ENCODE measurements around the gene NXPH3.
A peak's percentile ranks its signal among the peaks of the same experiment; 100 is the strongest.

NXPH3 gene

GRCh38 chr17:49616601-49617131 lies 41.0 kb downstream of the NXPH3 start:
- no peak for TF ChIP-seq CTCF (IDR thresholded peaks at IDR 0.05; ENCODE audit: insufficient read depth, missing control alignments)
- DNase-seq (ENCODE audit: insufficient read length, low spot score) = no peak
- no peak for FAIRE-seq

- no peak for TF ChIP-seq CTCF (IDR thresholded peaks at IDR 0.05; ENCODE audit: insufficient read depth, missing control alignments)
- no peak for FAIRE-seq
- no peak for DNase-seq (ENCODE audit: insufficient read length, low spot score)
Measured at GRCh38 chr17:49618028-49618611, 42.4 kb downstream of the NXPH3 start.

- FAIRE-seq = no peak
- TF ChIP-seq CTCF (IDR thresholded peaks at IDR 0.05; ENCODE audit: insufficient read depth, missing control alignments) = no peak
- DNase-seq (ENCODE audit: insufficient read length, low spot score) = no peak
Measured at GRCh38 chr17:49621420-49621819, 45.7 kb downstream of the NXPH3 start.

- no peak for TF ChIP-seq CTCF (IDR thresholded peaks at IDR 0.05; ENCODE audit: insufficient read depth, missing control alignments)
- DNase-seq (ENCODE audit: insufficient read length, low spot score) = no peak
- FAIRE-seq = no peak
Measured at GRCh38 chr17:49621946-49622529, 46.4 kb downstream of the NXPH3 start.

GRCh38 chr17:49624896-49625295 lies 49.2 kb downstream of the NXPH3 start:
- DNase-seq (ENCODE audit: insufficient read length, low spot score) = no peak
- no peak for TF ChIP-seq CTCF (IDR thresholded peaks at IDR 0.05; ENCODE audit: insufficient read depth, missing control alignments)
- no peak for FAIRE-seq

- DNase-seq (ENCODE audit: insufficient read length, low spot score) (peak; percentile 23), FAIRE-seq (peak; percentile 91)
- TF ChIP-seq CTCF (IDR thresholded peaks at IDR 0.05; ENCODE audit: insufficient read depth, missing control alignments) = no peak
Measured at GRCh38 chr17:49629447-49629846, 53.8 kb downstream of the NXPH3 start.
